Natural killer cell treated with Interleukin-12 subunit alpha and Interleukin-12 subunit beta and Interleukin-15 and Interleukin-18, amount 100 ng/mL, for 72 hours (primary cell): ENCODE measurements around the gene PTH2R. TPM values are rescaled to one million over a fixed set of nuclear protein-coding genes. Genes with fewer than 3 reads are reported as not detected.
"Not testable (repeated sequence)": the region's sequence is repeated elsewhere in the genome, so short reads cannot be mapped to it uniquely, and the experiment has no call there.

Experiments
- ATAC-seq, 2 donors: fragments of 150-1000 bp; cut with Tn5 transposase in 1 of 2; sonication (Bioruptor Pico), chemical (Tn5 transposase) in 1 of 2; 2 replicates each; pipeline ENCODE4 v1.10.0; 2021
- DNase-seq: peaks from one replicate; pipeline ENCODE4 v3.0.0; 2022; ENCODE audit warnings: low spot score
- H3K27ac Mint-ChIP-seq, 2 donors: 1 replicate in 1 of 2; 2 replicates in 1 of 2; pipeline ENCODE4 v1.8.0; 2022; ENCODE audit warnings: mixed read lengths in 2 of 2, mild to moderate bottlenecking in 1 of 2, moderate library complexity in 1 of 2
- H3K27me3 Mint-ChIP-seq, 2 donors: 1 replicate in 1 of 2; 2 replicates in 1 of 2; pipeline ENCODE4 v1.8.0; 2022; ENCODE audit warnings: mixed read lengths in 2 of 2
- H3K36me3 Mint-ChIP-seq: one replicate; pipeline ENCODE4 v1.8.0; 2022; ENCODE audit warnings: mixed read lengths
- H3K4me1 Mint-ChIP-seq, 2 donors: 1 replicate in 1 of 2; 2 replicates in 1 of 2; pipeline ENCODE4 v1.8.0; 2022; ENCODE audit warnings: low read depth in 2 of 2, mixed read lengths in 2 of 2, mild to moderate bottlenecking in 1 of 2
- H3K4me3 Mint-ChIP-seq: one replicate; pipeline ENCODE4 v1.8.0; 2022; ENCODE audit warnings: mixed read lengths
- H3K9me3 Mint-ChIP-seq: 2 replicates; pipeline ENCODE4 v1.8.0; 2022; ENCODE audit warnings: mixed read lengths
- total RNA-seq, 2 donors: library from RNA; stranded (reverse); gene quantifications; one replicate each; pipeline ENCODE4 v1.2.3, GENCODE V29; 2022

Gene PTH2R
- total RNA-seq, 2 donors from 2014 or later: not detected

GRCh38 chr2:208426412-208427045 lies 19.9 kb downstream of the PTH2R start:
- no peak for DNase-seq
- Mint-ChIP-seq H3K4me1 (no peaks in the 10 kb centered on the region), H3K27ac (no peak overlapping the region), H3K4me3 (no peak overlapping the region), H3K27me3 (no peaks in the 10 kb centered on the region), H3K9me3 (no peaks in the 10 kb centered on the region), H3K36me3 (no peaks in the 10 kb centered on the region)
- no peak for ATAC-seq

- Mint-ChIP-seq H3K36me3 (no peaks in the 10 kb centered on the region), H3K27ac (no peak overlapping the region), H3K27me3 (peaks cover 2 to 25% of the 10 kb centered on the region in 2 donors), H3K4me3 (no peak overlapping the region), H3K9me3 (no peaks in the 10 kb centered on the region), H3K4me1 (no peaks in the 10 kb centered on the region)
- ATAC-seq: no peak
- no peak for DNase-seq
These were observed 31.2 kb downstream of the PTH2R start for GRCh38 chr2:208437755-208438154.

- peaks cover 0 to 11% of the 10 kb centered on the region in 2 donors for H3K27me3 Mint-ChIP-seq
- no peak for ATAC-seq
- no peak for DNase-seq
- no peak overlapping the region for H3K4me3 Mint-ChIP-seq
- H3K4me1 Mint-ChIP-seq: no peaks in the 10 kb centered on the region
- H3K9me3 Mint-ChIP-seq: no peaks in the 10 kb centered on the region
- H3K27ac Mint-ChIP-seq: no peak overlapping the region
- H3K36me3 Mint-ChIP-seq: no peaks in the 10 kb centered on the region
These were observed 34.1 kb downstream of the PTH2R start for GRCh38 chr2:208440716-208441115.

- DNase-seq (no peak), ATAC-seq (no peak)
- Mint-ChIP-seq H3K4me1 (no peaks in the 10 kb centered on the region), H3K27me3 (no peaks in the 10 kb centered on the region), H3K36me3 (no peaks in the 10 kb centered on the region), H3K9me3 (no peaks in the 10 kb centered on the region), H3K27ac (no peak overlapping the region), H3K4me3 (no peak overlapping the region)
These were observed 35.4 kb downstream of the PTH2R start for GRCh38 chr2:208441951-208442350.

- H3K27ac Mint-ChIP-seq: not testable (repeated sequence)
These were observed 40.9 kb downstream of the PTH2R start for GRCh38 chr2:208447447-208447846.

GRCh38 chr2:208451061-208451460 lies 44.5 kb downstream of the PTH2R start:
- H3K4me3 Mint-ChIP-seq: no peak overlapping the region
- no peaks in the 10 kb centered on the region for H3K36me3 Mint-ChIP-seq
- no peak for DNase-seq
- ATAC-seq: no peak
- H3K4me1 Mint-ChIP-seq: no peaks in the 10 kb centered on the region
- H3K27me3 Mint-ChIP-seq: no peaks in the 10 kb centered on the region
- H3K27ac Mint-ChIP-seq: no peak overlapping the region
- no peaks in the 10 kb centered on the region for H3K9me3 Mint-ChIP-seq

More at GRCh38 chr2:208447447-208447846, 40.9 kb downstream of the PTH2R start:
- not testable (repeated sequence) for H3K36me3 Mint-ChIP-seq, H3K27me3 Mint-ChIP-seq, H3K9me3 Mint-ChIP-seq, ATAC-seq, H3K4me3 Mint-ChIP-seq, H3K4me1 Mint-ChIP-seq, DNase-seq

GRCh38 chr2:208454861-208455260 lies 48.3 kb downstream of the PTH2R start:
- Mint-ChIP-seq H3K27me3 (peaks cover 3 to 11% of the 10 kb centered on the region in 2 donors), H3K4me3 (no peak overlapping the region), H3K9me3 (no peaks in the 10 kb centered on the region), H3K27ac (no peak overlapping the region), H3K36me3 (no peaks in the 10 kb centered on the region), H3K4me1 (no peaks in the 10 kb centered on the region)
- DNase-seq (no peak), ATAC-seq (no peak)

GRCh38 chr2:208463721-208464120 lies 57.1 kb downstream of the PTH2R start:
- H3K4me3 Mint-ChIP-seq: no peak overlapping the region
- no peaks in the 10 kb centered on the region for H3K36me3 Mint-ChIP-seq
- no peak for DNase-seq
- no peaks in the 10 kb centered on the region for H3K9me3 Mint-ChIP-seq
- H3K27me3 Mint-ChIP-seq: peaks cover 0 to 11% of the 10 kb centered on the region in 2 donors
- H3K4me1 Mint-ChIP-seq: no peaks in the 10 kb centered on the region
- H3K27ac Mint-ChIP-seq: no peak overlapping the region
- ATAC-seq: no peak

GRCh38 chr2:208464205-208464604 lies 57.6 kb downstream of the PTH2R start:
- no peaks in the 10 kb centered on the region for H3K9me3 Mint-ChIP-seq
- no peaks in the 10 kb centered on the region for H3K36me3 Mint-ChIP-seq
- DNase-seq (no peak), ATAC-seq (no peak)
- H3K27me3 Mint-ChIP-seq: peaks cover 0 to 8% of the 10 kb centered on the region in 2 donors
- H3K4me3 Mint-ChIP-seq: no peak overlapping the region
- H3K27ac Mint-ChIP-seq: no peak overlapping the region
- H3K4me1 Mint-ChIP-seq: no peaks in the 10 kb centered on the region

GRCh38 chr2:208466151-208466919 lies 59.7 kb downstream of the PTH2R start:
- no peak overlapping the region for H3K4me3 Mint-ChIP-seq
- DNase-seq: no peak
- ATAC-seq: no peak
- no peak overlapping the region for H3K27ac Mint-ChIP-seq
- no peaks in the 10 kb centered on the region for H3K36me3 Mint-ChIP-seq
- peaks cover 0 to 8% of the 10 kb centered on the region in 2 donors for H3K27me3 Mint-ChIP-seq
- no peaks in the 10 kb centered on the region for H3K9me3 Mint-ChIP-seq
- no peaks in the 10 kb centered on the region for H3K4me1 Mint-ChIP-seq

GRCh38 chr2:208466920-208467298 lies 60.3 kb downstream of the PTH2R start:
- no peaks in the 10 kb centered on the region for H3K36me3 Mint-ChIP-seq
- H3K4me1 Mint-ChIP-seq: no peaks in the 10 kb centered on the region
- ATAC-seq (no peak), DNase-seq (no peak)
- H3K4me3 Mint-ChIP-seq: no peak overlapping the region
- H3K9me3 Mint-ChIP-seq: no peaks in the 10 kb centered on the region
- H3K27ac Mint-ChIP-seq: no peak overlapping the region
- H3K27me3 Mint-ChIP-seq: peaks cover 0 to 8% of the 10 kb centered on the region in 2 donors

- ATAC-seq (no peak), DNase-seq (no peak)
- Mint-ChIP-seq H3K27ac (no peak overlapping the region), H3K4me3 (no peak overlapping the region), H3K9me3 (no peaks in the 10 kb centered on the region), H3K4me1 (no peaks in the 10 kb centered on the region), H3K36me3 (no peaks in the 10 kb centered on the region), H3K27me3 (peaks cover 0 to 8% of the 10 kb centered on the region in 2 donors)
These were observed 61.0 kb downstream of the PTH2R start for GRCh38 chr2:208467564-208467963.

- Mint-ChIP-seq H3K4me1 (no peaks in the 10 kb centered on the region), H3K27me3 (no peaks in the 10 kb centered on the region), H3K4me3 (no peak overlapping the region), H3K9me3 (no peaks in the 10 kb centered on the region), H3K27ac (no peak overlapping the region), H3K36me3 (no peaks in the 10 kb centered on the region)
- DNase-seq (no peak), ATAC-seq (no peak)
These were observed 71.1 kb downstream of the PTH2R start for GRCh38 chr2:208477741-208478140.

GRCh38 chr2:208479342-208479741 lies 72.8 kb downstream of the PTH2R start:
- Mint-ChIP-seq H3K27ac (no peak overlapping the region), H3K36me3 (no peaks in the 10 kb centered on the region), H3K4me1 (no peaks in the 10 kb centered on the region), H3K9me3 (no peaks in the 10 kb centered on the region), H3K4me3 (no peak overlapping the region), H3K27me3 (no peaks in the 10 kb centered on the region)
- ATAC-seq (no peak), DNase-seq (no peak)
